Hepatocyte (in vitro differentiated cells): ENCODE results near the gene TUBAL3.

Experiments
- CTCF ChIP-seq: fragments of 200-600 bp; sonication (generic); IDR thresholded peaks from 2 replicates; pipeline ENCODE4 v1.5.1; 2016; ENCODE audit warnings: antibody characterized with exemption, mild to moderate bottlenecking; ENCODE audit not compliant: poor library complexity
- EZH2 ChIP-seq: fragments of 200-600 bp; sonication (generic); IDR thresholded peaks from 2 replicates; pipeline ENCODE4 v1.6.1; 2016; ENCODE audit warnings: antibody characterized with exemption, mild to moderate bottlenecking, borderline replicate concordance
- EZH2phosphoT487 ChIP-seq: fragments of 200-600 bp; sonication (generic); IDR thresholded peaks from one replicate; pipeline ENCODE4 v1.6.1; 2018; ENCODE audit warnings: antibody characterized with exemption, mild to moderate bottlenecking, low read depth, moderate library complexity; ENCODE audit not compliant: unreplicated experiment, severe bottlenecking

DNA sequence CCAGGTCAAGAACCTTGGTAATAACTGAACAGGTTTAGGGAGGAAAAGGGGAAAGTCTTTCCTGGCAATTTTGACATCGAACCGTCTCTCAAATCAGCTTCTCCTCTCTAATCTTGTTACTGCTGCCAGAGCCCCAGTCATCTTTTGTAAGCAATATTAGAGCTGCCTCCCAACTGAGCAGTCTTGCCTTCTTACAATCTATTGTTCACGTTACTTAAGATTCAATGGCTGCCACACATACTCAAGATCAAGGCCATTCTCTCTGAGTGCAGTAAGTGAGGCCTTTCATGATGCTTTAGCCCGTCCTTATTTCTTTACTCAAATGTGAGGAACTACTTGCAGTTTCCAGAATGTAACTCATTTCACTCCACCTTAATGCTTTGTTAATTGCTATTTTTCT, 20.1 kb upstream of the TUBAL3 start:
- TF ChIP-seq CTCF (no peak), EZH2 (no peak), EZH2phosphoT487 (no peak)
